ENCODE results near the gene PJVK. TPM values are rescaled to one million over a fixed set of nuclear protein-coding genes. Genes with fewer than 3 reads are reported as not detected.

Gene PJVK
- total and polyA plus RNA-seq, 10 of the 15 experiments (the other 5 are each of a cell fraction or from before 2014, with no cell fraction given) = 1.8 to 6.8 (median 3.2) TPM

DNA sequence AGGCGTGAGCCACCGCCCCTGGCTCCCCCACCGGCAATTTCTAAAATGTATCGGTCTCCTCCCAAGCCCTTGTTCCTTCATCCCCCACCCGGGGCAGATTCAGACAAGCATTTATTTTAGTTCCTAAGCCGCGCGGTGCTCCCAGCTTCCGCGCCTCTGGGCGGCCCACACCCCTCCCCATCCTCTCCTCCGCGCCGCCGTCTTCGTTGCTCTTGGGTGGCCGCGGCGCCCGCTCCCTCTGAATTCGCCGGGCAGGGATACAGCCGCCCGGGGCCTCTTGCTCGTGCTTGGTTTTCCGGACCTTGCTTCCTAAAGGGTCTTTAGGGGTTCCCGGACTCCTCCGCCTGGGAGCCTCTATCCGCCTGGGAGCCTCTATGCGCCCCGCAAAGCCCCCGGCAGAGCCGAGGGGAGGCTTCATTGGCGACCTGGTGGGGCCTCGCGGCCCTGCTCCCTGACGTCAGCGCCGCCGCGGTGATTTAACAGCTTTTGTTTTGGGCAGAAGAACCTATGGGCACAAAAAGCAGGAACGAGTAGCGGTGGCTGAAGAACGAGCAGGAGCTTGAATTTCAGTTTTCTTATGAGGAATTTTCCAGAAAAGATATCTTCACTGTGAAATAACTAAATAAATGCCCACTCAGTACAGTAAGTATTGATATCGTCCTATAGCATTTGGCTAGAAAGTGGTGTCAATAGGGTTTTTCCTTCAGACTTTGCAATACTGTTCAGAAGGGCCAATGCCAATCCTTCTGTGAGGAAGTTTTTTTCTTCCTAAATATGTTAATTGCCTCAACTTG, 37.5 kb upstream of the PJVK start (continued):
- TF ChIP-seq, protein P1, sequence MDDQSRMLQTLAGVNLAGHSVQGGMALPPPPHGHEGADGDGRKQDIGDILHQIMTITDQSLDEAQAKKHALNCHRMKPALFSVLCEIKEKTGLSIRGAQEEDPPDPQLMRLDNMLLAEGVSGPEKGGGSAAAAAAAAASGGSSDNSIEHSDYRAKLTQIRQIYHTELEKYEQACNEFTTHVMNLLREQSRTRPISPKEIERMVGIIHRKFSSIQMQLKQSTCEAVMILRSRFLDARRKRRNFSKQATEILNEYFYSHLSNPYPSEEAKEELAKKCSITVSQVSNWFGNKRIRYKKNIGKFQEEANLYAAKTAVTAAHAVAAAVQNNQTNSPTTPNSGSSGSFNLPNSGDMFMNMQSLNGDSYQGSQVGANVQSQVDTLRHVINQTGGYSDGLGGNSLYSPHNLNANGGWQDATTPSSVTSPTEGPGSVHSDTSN (IDR thresholded peaks at IDR 0.05; ENCODE audit: insufficient replicate concordance, low read depth, low read length) = no peak
- TF ChIP-seq RCOR1 (conservative IDR thresholded peaks at IDR 0.05; ENCODE audit: low read depth, low read length) = no peak
- peak; percentile 47 for TF ChIP-seq FOXM1 (IDR thresholded peaks at IDR 0.05; ENCODE audit: low read depth, low read length)
- no peak for TF ChIP-seq NR2C2 (IDR thresholded peaks at IDR 0.05; ENCODE audit: borderline replicate concordance, control insufficient read depth, insufficient read length, low read depth)
- TF ChIP-seq EZH2 (IDR thresholded peaks at IDR 0.05; ENCODE audit: borderline replicate concordance, control insufficient read depth, low read depth, low read length) = no peak
- TF ChIP-seq TCF7 (IDR thresholded peaks at IDR 0.05; ENCODE audit: borderline replicate concordance) = no peak
- TF ChIP-seq TAF1 (IDR thresholded peaks at IDR 0.05; ENCODE audit: borderline replicate concordance, low read depth, low read length) = 0 out of 2 replicates have a peak, but pooled peaks have one; percentile 21
- no peak for TF ChIP-seq RAD21 (IDR thresholded peaks at IDR 0.05; ENCODE audit: insufficient read depth, low read depth, low read length)
- no peak for TF ChIP-seq ASH2L (IDR thresholded peaks at IDR 0.05; ENCODE audit: borderline replicate concordance, low read depth)
- TF ChIP-seq BHLHE40 (IDR thresholded peaks at IDR 0.05; ENCODE audit: borderline replicate concordance in 1 of 2, low read depth in 2 of 2, low read length in 1 of 2) = no peak
- TF ChIP-seq SPI1 (IDR thresholded peaks at IDR 0.05; ENCODE audit: borderline replicate concordance, insufficient read depth, low read depth, low read length) = no peak
- no peak for TF ChIP-seq TCF3 (IDR thresholded peaks at IDR 0.05; ENCODE audit: borderline replicate concordance, insufficient read depth, low read depth, low read length)
- no peak for TF ChIP-seq CHD1 (IDR thresholded peaks at IDR 0.05; ENCODE audit: low read depth, low read length)
- TF ChIP-seq, protein P2, sequence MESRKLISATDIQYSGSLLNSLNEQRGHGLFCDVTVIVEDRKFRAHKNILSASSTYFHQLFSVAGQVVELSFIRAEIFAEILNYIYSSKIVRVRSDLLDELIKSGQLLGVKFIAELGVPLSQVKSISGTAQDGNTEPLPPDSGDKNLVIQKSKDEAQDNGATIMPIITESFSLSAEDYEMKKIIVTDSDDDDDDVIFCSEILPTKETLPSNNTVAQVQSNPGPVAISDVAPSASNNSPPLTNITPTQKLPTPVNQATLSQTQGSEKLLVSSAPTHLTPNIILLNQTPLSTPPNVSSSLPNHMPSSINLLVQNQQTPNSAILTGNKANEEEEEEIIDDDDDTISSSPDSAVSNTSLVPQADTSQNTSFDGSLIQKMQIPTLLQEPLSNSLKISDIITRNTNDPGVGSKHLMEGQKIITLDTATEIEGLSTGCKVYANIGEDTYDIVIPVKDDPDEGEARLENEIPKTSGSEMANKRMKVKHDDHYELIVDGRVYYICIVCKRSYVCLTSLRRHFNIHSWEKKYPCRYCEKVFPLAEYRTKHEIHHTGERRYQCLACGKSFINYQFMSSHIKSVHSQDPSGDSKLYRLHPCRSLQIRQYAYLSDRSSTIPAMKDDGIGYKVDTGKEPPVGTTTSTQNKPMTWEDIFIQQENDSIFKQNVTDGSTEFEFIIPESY (IDR thresholded peaks at IDR 0.05) = no peak
- TF ChIP-seq RAD51 (IDR thresholded peaks at IDR 0.05) = no peak
- TF ChIP-seq CEBPB (IDR thresholded peaks at IDR 0.05; ENCODE audit: borderline replicate concordance in 1 of 2, low read depth in 2 of 2, low read length in 2 of 2) = no peak
- no peak for TF ChIP-seq GABPA (IDR thresholded peaks at IDR 0.05; ENCODE audit: low read depth)
- TF ChIP-seq, protein P3, sequence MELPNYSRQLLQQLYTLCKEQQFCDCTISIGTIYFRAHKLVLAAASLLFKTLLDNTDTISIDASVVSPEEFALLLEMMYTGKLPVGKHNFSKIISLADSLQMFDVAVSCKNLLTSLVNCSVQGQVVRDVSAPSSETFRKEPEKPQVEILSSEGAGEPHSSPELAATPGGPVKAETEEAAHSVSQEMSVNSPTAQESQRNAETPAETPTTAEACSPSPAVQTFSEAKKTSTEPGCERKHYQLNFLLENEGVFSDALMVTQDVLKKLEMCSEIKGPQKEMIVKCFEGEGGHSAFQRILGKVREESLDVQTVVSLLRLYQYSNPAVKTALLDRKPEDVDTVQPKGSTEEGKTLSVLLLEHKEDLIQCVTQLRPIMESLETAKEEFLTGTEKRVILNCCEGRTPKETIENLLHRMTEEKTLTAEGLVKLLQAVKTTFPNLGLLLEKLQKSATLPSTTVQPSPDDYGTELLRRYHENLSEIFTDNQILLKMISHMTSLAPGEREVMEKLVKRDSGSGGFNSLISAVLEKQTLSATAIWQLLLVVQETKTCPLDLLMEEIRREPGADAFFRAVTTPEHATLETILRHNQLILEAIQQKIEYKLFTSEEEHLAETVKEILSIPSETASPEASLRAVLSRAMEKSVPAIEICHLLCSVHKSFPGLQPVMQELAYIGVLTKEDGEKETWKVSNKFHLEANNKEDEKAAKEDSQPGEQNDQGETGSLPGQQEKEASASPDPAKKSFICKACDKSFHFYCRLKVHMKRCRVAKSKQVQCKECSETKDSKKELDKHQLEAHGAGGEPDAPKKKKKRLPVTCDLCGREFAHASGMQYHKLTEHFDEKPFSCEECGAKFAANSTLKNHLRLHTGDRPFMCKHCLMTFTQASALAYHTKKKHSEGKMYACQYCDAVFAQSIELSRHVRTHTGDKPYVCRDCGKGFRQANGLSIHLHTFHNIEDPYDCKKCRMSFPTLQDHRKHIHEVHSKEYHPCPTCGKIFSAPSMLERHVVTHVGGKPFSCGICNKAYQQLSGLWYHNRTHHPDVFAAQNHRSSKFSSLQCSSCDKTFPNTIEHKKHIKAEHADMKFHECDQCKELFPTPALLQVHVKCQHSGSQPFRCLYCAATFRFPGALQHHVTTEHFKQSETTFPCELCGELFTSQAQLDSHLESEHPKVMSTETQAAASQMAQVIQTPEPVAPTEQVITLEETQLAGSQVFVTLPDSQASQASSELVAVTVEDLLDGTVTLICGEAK (IDR thresholded peaks at IDR 0.05; ENCODE audit: borderline replicate concordance) = 0 out of 2 replicates have a peak, but pooled peaks have one; percentile 18
- TF ChIP-seq TARDBP (IDR thresholded peaks at IDR 0.05; ENCODE audit: borderline replicate concordance) = no peak; the same call in 1 of the 2 replicates
- peak; percentile 7; the same call in 1 of the 2 replicates for TF ChIP-seq CBX5 (IDR thresholded peaks at IDR 0.05; ENCODE audit: low read depth)
- TF ChIP-seq MEF2B (IDR thresholded peaks at IDR 0.05; ENCODE audit: partially characterized antibody, poor library complexity, severe bottlenecking) = peak; percentile 17
- no peak for TF ChIP-seq SREBF2 (IDR thresholded peaks at IDR 0.05; ENCODE audit: low read length)
- TF ChIP-seq NR2F1 (conservative IDR thresholded peaks at IDR 0.05) = 0 out of 2 replicates have a peak, but pooled peaks have one; percentile 43
